NCI-H2171 treated with DMSO at 0.1 percent for 48 hours (cell line): Measurements from ENCODE around the gene HEY2.
"Not testable (repeated sequence)": the region's sequence is repeated elsewhere in the genome, so short reads cannot be mapped to it uniquely, and the experiment has no call there.

Source experiments
- DNase-seq: peaks from one replicate; lab custom pipeline; 2025; lab: John Stamatoyannopoulos, UW

The HEY2 gene

GRCh38 chr6:125769147-125769783, 19.8 kb downstream of the HEY2 start:
- no peak for DNase-seq

GRCh38 chr6:125773387-125774341, 24.2 kb downstream of the HEY2 start:
- DNase-seq: no peak

- not testable (repeated sequence) for DNase-seq
These were observed 26.8 kb downstream of the HEY2 start for GRCh38 chr6:125776107-125776826.

- peak; percentile 98 for DNase-seq
These were observed 30.6 kb downstream of the HEY2 start for GRCh38 chr6:125779924-125780539.

- peak; percentile 90 for DNase-seq
These were observed 31.3 kb downstream of the HEY2 start for GRCh38 chr6:125780540-125781313.

GRCh38 chr6:125781314-125781868, 32.0 kb downstream of the HEY2 start:
- DNase-seq: peak; percentile 90

GRCh38 chr6:125784365-125784764, 34.9 kb downstream of the HEY2 start:
- no peak for DNase-seq

- DNase-seq: no peak
These were observed 38.4 kb downstream of the HEY2 start for GRCh38 chr6:125787791-125788190.

GRCh38 chr6:125789167-125789566, 39.7 kb downstream of the HEY2 start:
- no peak for DNase-seq

- DNase-seq: peak; percentile 75
These were observed 40.3 kb downstream of the HEY2 start for GRCh38 chr6:125789576-125790357.

- peak; percentile 86 for DNase-seq
These were observed 41.1 kb downstream of the HEY2 start, which contains the start of gene NCOA7 for GRCh38 chr6:125790358-125791150. Gene NCOA7 (plus strand): TSS chr6:125790960. CDS start chr6:125815355, 24,395 bp downstream.

GRCh38 chr6:125791151-125791819, 41.9 kb downstream of the HEY2 start:
- DNase-seq: peak; percentile 87

GRCh38 chr6:125791820-125792165, 42.4 kb downstream of the HEY2 start:
- no peak for DNase-seq

- no peak for DNase-seq
These were observed 42.7 kb downstream of the HEY2 start for GRCh38 chr6:125792172-125792571.

GRCh38 chr6:125792680-125793079, 43.2 kb downstream of the HEY2 start:
- no peak for DNase-seq

GRCh38 chr6:125793280-125793679, 43.8 kb downstream of the HEY2 start:
- no peak for DNase-seq

GRCh38 chr6:125793863-125794262, 44.4 kb downstream of the HEY2 start:
- DNase-seq: no peak

GRCh38 chr6:125794342-125795137, 45.1 kb downstream of the HEY2 start:
- DNase-seq: no peak
